Renal cortical epithelial cell (primary cell): ENCODE results near the gene FOXI1. TPM values are rescaled to one million over a fixed set of nuclear protein-coding genes. Genes with fewer than 3 reads are reported as not detected.
A peak's percentile ranks its signal among the peaks of the same experiment; 100 is the strongest.
"Not testable (repeated sequence)": the region's sequence is repeated elsewhere in the genome, so short reads cannot be mapped to it uniquely, and the experiment has no call there.

Source experiments
- DNase-seq: peaks from one replicate; pipeline ENCODE4 v3.0.0-alpha.2; 2011; ENCODE audit warnings: low read depth
- total RNA-seq: library from RNA; depleted of rRNA; stranded (reverse); fragments of >200 nt; gene quantifications from 2 replicates; pipeline ENCODE4 v1.2.3, GENCODE V29; 2014

The FOXI1 gene
- total RNA-seq, 1 donor from 2014 or later: not detected

DNA sequence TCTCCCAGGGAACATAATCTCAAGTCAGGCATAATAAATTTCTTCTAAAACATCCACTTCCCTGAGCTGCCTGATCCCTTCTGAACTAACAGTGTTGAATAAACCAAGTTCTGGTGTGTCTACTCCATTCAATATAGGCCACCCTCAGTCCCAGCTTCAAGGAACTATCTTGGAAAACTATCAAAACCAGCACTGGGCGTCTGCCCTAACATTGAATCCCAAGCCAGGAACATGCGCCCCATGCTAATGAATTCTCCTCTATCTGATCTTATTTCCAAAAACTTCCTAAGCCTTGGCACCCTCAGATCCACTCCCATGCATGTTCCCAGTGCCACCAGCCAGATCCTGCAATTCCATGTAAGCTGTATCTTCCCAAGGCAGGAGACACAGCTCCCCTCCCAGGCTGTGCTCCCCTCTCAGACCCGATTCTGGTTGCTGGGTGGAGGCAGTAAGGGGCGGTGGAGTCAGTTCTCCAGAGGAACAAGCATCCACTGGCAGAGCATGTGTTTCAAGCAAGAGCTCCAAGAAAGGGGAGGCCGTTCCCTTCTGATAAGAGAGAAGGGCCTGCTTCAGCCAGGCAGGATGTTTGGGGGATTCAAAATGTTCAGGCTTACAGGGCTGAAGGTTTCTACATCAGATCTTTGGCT, 13.1 kb upstream of the FOXI1 start:
- no peak for DNase-seq

DNA sequence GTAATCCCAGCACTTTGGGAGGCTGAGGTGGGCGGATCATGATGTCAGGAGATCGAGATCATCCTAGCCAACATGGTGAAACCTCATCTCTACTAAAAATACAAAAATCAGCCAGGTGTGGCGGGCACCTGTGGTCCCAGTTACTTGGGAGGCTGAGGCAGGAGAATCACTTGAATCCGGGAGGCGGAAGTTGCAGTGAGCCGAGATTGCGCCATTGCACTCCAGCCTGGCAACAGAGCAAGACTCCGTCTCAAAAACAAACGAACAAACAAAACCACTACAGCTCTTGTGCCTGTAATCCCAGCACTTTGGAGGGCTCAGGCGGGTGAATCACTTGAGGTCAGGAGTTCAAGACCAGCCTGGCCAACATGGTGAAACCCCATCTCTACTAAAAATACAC, 11.4 kb upstream of the FOXI1 start:
- DNase-seq: not testable (repeated sequence)

- DNase-seq: no peak
These were observed 10.1 kb upstream of the FOXI1 start for GRCh38 chr5:170095646-170096045.

- no peak for DNase-seq
These were observed 7.8 kb upstream of the FOXI1 start for GRCh38 chr5:170097934-170098333.

DNA sequence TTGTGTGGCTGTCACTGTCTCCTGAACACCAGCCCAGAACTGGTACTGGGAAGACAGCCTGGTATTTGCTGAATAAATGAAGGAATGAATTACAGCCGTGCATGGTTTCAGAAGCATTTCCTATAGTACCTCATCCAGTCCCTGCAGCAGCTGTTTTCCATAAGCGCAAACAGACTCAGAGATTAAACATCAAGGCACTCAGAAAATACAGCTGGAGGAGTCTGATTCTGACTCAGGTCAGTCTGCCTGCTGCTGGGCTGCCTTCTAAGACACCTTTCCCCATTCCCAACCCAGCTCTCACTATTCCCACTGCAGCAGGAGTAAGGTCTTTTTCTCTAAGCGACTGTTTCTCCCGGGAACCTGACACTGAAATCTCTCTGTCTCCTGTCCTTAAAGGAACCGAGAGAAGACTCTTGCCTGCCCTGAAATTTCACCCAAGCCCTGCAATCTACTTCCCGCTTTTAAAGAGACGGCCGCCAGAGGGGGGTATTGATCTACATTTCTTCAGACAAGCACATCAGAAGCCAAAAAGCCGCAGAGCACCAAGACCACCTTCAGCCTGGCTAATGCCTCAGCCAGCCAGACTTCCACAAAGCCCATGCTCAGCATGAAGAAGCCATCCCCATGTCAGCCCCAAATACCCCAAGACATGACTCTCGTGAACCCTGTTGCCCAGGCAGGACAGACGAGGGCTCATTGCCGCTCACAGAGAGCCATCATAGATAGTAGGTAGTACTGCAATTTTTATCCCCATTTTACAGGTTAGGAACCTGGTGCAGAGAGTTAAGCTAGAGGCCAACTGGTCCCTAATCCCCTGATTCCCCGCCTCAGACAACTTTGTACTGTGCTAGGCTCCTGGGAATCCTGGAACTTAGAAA, 5.4 kb upstream of the FOXI1 start:
- DNase-seq: peak; percentile 59

GRCh38 chr5:170103447-170103846, 2.2 kb upstream of the FOXI1 start:
- DNase-seq: no peak

- DNase-seq: no peak
These were observed 1.4 kb upstream of the FOXI1 start for GRCh38 chr5:170104299-170104698.

- DNase-seq: no peak
These were observed 987 bp upstream of the FOXI1 start for GRCh38 chr5:170104710-170105109.

GRCh38 chr5:170107674-170108073, 2.0 kb downstream of the FOXI1 start:
- no peak for DNase-seq

DNA sequence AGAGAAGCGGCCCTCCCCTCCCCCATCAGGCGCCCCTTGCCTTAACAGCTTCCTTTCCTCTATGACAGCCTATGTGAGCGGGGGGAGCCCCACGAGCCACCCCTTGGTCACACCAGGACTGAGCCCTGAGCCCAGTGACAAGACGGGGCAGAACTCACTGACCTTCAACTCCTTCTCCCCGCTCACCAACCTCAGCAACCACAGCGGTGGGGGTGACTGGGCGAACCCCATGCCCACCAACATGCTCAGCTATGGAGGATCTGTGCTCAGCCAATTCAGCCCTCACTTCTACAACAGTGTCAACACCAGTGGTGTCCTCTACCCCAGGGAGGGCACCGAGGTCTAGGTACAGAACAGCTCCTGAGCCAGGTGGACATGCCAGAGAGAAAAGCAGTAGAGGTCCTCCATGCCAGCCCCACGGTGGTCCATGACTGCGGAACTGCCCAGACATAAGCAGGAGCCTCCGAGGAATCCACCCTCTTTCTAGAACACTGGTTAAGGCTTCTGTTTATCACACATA, 2.6 kb downstream of the FOXI1 start:
- DNase-seq: no peak

DNA sequence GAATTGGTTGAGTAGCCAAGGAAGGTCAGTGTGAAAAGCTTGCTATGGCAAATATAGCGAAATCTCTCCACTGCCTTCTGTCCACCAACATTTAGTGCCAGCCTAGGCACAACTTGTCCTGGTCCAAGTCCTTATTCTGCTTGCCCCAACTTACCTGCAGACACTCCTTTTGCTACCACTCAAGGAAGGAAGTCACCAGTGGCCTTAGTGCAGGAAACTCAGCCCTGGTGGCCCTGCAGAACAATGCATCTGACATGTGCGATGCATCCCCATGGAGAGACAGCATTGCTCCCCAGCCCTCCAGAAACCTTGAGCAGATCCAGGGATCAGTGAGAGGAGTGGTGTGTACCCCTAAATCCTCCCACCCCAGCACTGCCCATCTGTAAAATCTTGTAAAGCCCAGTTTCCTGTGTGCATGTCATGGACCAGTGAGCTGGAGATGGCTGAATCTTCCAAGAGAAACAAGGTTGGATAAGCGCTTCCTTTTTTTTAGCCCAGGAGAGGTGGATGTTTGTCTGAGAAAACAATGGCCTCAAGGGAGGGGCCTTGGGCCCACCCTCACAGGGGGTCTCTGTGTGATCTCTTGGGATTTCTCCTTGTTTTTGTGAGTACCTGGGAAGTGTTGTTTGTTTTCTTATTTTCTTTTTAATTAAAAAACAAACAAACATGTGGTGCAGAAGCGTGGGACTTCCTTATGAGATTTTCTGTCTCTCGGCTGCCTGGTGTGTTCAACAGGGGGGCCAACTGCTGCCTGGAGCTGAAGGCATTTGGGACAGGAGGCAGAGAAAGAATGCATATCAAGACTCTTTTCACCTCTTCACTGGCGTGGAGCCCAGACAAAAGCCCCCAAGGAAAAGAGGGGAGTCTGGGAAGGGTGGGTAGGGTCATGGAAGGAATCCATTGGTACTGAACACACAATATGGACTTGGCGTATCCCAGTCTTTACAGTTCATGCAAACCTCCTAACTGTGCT, 3.6 kb downstream of the FOXI1 start:
- no peak for DNase-seq

GRCh38 chr5:170110403-170111087, 4.8 kb downstream of the FOXI1 start:
- no peak for DNase-seq

DNA sequence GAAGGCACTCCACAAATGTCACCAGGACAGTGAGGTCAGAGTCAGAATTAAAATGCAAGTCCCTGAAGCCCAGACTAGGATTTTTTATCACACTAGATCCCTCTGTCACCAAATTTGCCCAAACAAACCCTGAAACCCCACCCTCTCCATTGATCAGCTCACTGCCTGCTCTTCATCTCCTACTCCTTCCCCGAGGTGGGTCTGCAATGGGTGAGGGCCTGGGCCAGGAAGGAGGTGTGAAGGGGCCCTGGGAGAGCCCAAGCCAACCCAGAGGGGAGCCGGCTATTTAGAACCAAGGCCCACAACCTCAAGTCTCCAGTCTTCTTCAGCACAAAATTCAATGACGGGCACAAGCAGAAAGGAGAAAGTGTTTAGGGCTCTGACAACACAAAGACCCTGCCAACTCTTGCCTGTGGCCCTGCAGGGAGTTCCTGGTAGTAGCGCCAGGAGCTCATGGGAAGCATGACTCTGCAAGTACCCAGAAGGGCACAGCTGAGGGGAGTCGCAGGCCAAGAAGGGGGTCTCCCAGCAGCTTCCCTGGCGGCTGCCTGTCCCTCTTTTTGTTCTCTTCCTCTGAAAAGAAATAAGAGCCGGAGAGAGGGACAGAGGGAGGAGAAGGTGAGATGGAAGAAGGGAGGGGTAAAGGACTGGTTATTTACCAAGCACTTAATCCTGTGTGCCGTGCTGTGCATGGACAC, 5.5 kb downstream of the FOXI1 start:
- DNase-seq: no peak

- DNase-seq: no peak
These were observed 7.3 kb downstream of the FOXI1 start for GRCh38 chr5:170112876-170113521.

DNA sequence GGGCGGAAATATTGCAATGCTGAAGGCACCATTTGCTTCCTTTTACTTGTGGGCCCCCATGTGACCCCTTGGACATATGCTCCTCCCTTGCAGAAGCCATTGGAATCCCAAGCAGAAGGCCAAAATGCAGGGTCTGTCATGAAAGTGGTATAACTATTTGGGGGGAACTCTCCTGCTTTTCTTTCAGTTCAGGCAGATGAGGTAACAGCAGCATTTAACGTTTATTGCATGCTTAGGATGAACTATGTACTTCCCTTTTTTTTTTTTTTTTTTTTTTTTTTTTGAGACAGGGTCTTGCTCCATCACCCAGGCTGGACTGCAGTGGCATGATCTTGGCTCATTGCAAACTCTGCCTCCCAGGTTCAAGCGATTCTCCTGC, 7.8 kb downstream of the FOXI1 start:
- DNase-seq: no peak

DNA sequence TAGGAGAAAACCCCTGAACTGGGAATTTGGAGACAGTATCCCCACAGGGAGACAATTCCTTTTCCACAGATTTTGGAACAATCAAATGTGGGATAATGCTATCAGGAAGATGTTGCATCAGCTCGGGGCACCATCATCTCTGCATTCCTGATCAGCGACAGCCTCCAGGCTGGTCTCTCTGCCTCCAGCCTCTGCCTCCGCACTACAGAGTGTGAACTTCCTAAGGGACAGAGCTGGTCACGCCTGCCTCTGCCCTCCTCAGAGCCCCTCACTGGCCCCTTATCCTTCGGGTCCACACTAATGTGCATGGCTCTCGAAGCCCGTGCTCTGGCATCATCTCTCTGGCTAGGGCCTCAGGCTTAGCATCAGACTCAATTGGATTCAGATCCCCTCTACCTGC, 8.6 kb downstream of the FOXI1 start:
- no peak for DNase-seq

DNA sequence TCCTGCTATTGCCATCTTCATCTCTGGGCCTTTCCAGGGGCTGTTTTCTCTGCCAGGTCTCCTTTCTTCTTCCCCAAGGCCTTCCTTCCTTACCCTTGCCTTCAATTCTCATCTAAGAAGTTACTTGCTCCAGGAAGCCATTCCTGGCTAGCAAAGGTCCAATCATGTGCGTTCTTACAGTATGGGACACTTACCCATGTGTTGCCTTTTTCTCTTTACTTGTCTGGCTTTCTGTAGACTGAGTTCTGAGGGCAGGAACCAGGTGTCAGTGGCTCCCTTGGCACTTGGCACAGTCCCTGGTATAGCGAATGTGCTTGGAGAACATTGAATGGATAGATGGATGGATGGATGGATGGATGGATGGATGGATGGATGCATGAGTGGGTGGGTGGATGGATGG, 10.2 kb downstream of the FOXI1 start:
- no peak for DNase-seq

DNA sequence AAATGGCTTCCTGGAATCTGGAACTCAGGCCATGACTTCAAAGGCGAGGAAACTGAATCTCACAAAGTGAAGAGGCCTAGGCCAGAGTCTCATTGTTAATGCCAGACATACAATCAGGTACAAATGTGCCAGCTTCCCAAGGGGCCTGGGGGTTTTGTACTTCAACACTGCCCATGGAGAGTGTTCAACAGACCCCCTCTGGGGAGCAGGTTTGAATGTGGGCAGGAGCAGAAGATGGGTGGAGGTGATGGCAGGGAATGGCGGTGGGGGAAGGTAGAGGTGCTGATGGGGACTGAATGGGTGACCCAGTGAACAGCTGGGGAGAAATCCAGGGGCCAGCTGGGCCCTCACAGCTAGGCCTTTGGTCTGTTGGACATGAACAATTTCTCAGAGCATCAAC, 12.0 kb downstream of the FOXI1 start:
- no peak for DNase-seq

GRCh38 chr5:170120576-170120975, 14.9 kb downstream of the FOXI1 start:
- DNase-seq: peak; percentile 3

DNA sequence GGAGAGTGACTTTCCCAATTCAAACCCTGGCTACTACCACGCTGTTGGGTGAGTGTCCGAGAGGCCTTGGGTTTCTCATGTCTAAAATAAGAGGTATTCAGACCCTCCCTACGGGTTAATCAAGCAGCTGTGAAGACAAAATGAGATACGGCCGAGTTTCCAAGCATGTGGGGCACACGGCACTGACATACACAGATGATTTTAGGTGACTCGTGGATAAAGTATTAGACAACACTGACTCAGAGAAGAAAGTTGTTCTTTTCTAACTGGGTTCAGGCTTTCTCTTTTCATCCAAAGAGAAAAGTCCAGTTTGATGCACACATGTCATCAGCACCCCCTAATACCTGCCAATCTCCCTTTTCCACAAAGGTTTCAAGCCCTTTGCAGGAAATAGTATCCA, 15.6 kb downstream of the FOXI1 start:
- peak; percentile 68 for DNase-seq
